ENCODE measurements around the gene UGT1A7. TPM values are rescaled to one million over a fixed set of nuclear protein-coding genes. Genes with fewer than 3 reads are reported as not detected.

UGT1A7 gene
- total and polyA plus RNA-seq, 3 donors from 2014 or later, result 0.19 TPM; not detected in 2

DNA sequence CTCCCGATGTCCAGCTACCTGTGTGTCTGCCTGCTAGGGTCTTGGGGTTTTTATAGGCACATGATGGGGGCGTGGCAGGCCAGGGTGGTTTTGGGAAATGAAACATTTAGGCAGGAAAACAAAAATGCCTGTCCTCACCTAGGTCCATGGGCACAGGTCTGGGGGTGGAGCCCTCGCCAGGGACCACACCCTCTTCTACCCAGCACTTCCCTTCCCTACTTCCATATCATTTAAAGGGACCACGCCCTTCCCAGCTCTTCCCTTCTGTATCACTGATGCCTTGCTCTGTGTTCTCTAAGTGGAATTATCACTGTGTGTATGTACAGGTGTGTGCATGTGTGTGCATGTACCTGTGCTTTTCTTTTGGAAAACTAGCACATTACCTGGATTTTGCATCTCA is 84.7 kb downstream of the UGT1A7 start:
- WGBS, 2 donors, result 56 to 68% methylated on average over 4 of the region's 4 CpGs
- Histone ChIP-seq H3K36me3 (ENCODE audit: low read depth, missing control alignments) (no peaks in the 10 kb centered on the region), H3K4me3 (no peak overlapping the region), H3K27ac (no peak overlapping the region), H3K9me3 (no peaks in the 10 kb centered on the region), H3K27me3 (no peaks in the 10 kb centered on the region), H3K4me1 (no peaks in the 10 kb centered on the region)
- DNase-seq, result no peak
- intact Hi-C loops (cut with DNase I; ENCODE audit: low total_unique reads), result no loop called here
- no peak for TF ChIP-seq POLR2A (IDR thresholded peaks at IDR 0.05)
- TF ChIP-seq, protein P1, sequence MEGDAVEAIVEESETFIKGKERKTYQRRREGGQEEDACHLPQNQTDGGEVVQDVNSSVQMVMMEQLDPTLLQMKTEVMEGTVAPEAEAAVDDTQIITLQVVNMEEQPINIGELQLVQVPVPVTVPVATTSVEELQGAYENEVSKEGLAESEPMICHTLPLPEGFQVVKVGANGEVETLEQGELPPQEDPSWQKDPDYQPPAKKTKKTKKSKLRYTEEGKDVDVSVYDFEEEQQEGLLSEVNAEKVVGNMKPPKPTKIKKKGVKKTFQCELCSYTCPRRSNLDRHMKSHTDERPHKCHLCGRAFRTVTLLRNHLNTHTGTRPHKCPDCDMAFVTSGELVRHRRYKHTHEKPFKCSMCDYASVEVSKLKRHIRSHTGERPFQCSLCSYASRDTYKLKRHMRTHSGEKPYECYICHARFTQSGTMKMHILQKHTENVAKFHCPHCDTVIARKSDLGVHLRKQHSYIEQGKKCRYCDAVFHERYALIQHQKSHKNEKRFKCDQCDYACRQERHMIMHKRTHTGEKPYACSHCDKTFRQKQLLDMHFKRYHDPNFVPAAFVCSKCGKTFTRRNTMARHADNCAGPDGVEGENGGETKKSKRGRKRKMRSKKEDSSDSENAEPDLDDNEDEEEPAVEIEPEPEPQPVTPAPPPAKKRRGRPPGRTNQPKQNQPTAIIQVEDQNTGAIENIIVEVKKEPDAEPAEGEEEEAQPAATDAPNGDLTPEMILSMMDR (IDR thresholded peaks at IDR 0.05), result no peak

- no peaks in the 10 kb centered on the region for H3K36me3 ChIP-seq (ENCODE audit: low read depth, missing control alignments)
- intact Hi-C loops (cut with DNase I; ENCODE audit: low total_unique reads), result no loop called here
- H3K4me1 ChIP-seq, result no peaks in the 10 kb centered on the region
- no peak for DNase-seq
- no peak overlapping the region for H3K27ac ChIP-seq
- no peak overlapping the region for H3K4me3 ChIP-seq
- no peaks in the 10 kb centered on the region for H3K27me3 ChIP-seq
- 83 to 88% methylated on average over 4 of the region's 4 CpGs for WGBS, 2 donors
- no peaks in the 10 kb centered on the region for H3K9me3 ChIP-seq
- TF ChIP-seq, protein P1 (IDR thresholded peaks at IDR 0.05), result no peak
- no peak for TF ChIP-seq POLR2A (IDR thresholded peaks at IDR 0.05)
These were observed 86.4 kb downstream of the UGT1A7 start for GRCh38 chr2:233768076-233768475.

DNA sequence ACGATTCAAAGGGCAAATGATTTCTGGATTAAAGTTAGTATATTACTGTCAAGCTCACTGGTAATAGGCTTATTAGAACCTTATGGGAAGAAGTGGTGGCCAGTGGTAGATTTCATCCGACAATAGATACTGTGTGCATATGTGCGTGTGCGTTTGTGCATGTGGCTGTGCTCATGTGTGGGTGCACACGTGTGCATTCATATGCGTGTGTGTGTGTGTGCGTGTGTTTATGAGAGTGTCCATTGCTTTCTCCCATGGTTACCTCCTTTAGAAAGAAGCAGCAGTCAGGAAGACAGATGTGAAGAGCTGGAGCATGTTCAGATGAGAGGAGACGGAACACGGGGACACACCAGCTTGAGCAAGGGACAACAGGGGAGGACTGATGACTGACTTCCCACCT is 87.6 kb downstream of the UGT1A7 start:
- no peaks in the 10 kb centered on the region for H3K4me1 ChIP-seq
- WGBS, 2 donors, result 94 to 96% methylated on average over 9 of the region's 9 CpGs
- H3K27me3 ChIP-seq, result no peaks in the 10 kb centered on the region
- H3K9me3 ChIP-seq, result no peaks in the 10 kb centered on the region
- intact Hi-C loops (cut with DNase I; ENCODE audit: low total_unique reads), result no loop called here
- H3K4me3 ChIP-seq, result no peak overlapping the region
- H3K36me3 ChIP-seq (ENCODE audit: low read depth, missing control alignments), result no peaks in the 10 kb centered on the region
- H3K27ac ChIP-seq, result no peak overlapping the region
- TF ChIP-seq, protein P1 (IDR thresholded peaks at IDR 0.05), result no peak
- TF ChIP-seq POLR2A (IDR thresholded peaks at IDR 0.05), result no peak
- DNase-seq, result no peak

DNA sequence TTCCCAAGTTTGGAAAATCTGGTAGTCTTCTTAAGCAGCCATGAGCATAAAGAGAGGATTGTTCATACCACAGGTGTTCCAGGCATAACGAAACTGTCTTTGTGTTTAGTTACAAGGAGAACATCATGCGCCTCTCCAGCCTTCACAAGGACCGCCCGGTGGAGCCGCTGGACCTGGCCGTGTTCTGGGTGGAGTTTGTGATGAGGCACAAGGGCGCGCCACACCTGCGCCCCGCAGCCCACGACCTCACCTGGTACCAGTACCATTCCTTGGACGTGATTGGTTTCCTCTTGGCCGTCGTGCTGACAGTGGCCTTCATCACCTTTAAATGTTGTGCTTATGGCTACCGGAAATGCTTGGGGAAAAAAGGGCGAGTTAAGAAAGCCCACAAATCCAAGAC is 90.5 kb downstream of the UGT1A7 start:
- Histone ChIP-seq H3K36me3 (ENCODE audit: low read depth, missing control alignments) (no peaks in the 10 kb centered on the region), H3K27me3 (no peaks in the 10 kb centered on the region), H3K27ac (no peak overlapping the region), H3K4me1 (no peaks in the 10 kb centered on the region), H3K9me3 (no peaks in the 10 kb centered on the region), H3K4me3 (no peak overlapping the region)
- TF ChIP-seq POLR2A (IDR thresholded peaks at IDR 0.05), result no peak
- TF ChIP-seq, protein P1 (IDR thresholded peaks at IDR 0.05), result no peak
- WGBS, 2 donors, result 86 to 90% methylated on average over 16 of the region's 16 CpGs
- no peak for DNase-seq
- intact Hi-C loops (cut with DNase I; ENCODE audit: low total_unique reads), result no loop called here

- no peak for DNase-seq
- 67 to 77% methylated on average over 5 of the region's 5 CpGs for WGBS, 2 donors
- Histone ChIP-seq H3K4me1 (no peaks in the 10 kb centered on the region), H3K9me3 (no peaks in the 10 kb centered on the region), H3K27me3 (no peaks in the 10 kb centered on the region), H3K4me3 (no peak overlapping the region), H3K36me3 (ENCODE audit: low read depth, missing control alignments) (no peaks in the 10 kb centered on the region), H3K27ac (no peak overlapping the region)
- intact Hi-C loops (cut with DNase I; ENCODE audit: low total_unique reads), result no loop called here
- TF ChIP-seq POLR2A (IDR thresholded peaks at IDR 0.05), result no peak
- TF ChIP-seq, protein P1 (IDR thresholded peaks at IDR 0.05), result no peak
These were observed 90.9 kb downstream of the UGT1A7 start for GRCh38 chr2:233772583-233772982.

Data from testis (tissue), 3 donors.